ENCODE data around the gene ADAM23.

Gene ADAM23

DNA sequence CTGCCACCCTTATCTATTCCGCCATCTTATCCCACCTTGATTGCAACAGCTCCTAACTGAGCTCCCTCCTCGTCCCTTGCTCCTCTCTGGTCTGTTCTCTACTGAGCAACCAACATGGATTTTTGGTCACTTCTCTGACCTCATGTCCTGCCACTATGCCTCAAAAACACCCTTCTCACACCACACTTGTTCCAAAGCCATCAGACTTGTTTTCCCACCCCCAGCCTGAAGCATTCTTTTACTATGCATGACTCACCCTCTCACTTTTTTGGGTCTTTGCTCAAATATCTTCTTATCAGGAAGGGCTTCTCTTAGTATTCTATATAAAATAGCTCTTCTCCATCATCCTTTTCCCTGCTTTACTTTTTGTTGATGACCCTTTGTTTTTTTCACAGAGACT lies 196.3 kb downstream of the ADAM23 start:
- H3K36me3 ChIP-seq (ENCODE audit: control insufficient read depth, insufficient read depth, low read length) = no peaks in the 10 kb centered on the region
- no peak overlapping the region for H3K4me3 ChIP-seq (ENCODE audit: extremely low read depth, insufficient read depth, low read length, poor library complexity, severe bottlenecking)
- no peaks in the 10 kb centered on the region for H3K9me3 ChIP-seq (ENCODE audit: control insufficient read depth, low read length)
- WGBS, 2 experiments (ENCODE audit: insufficient coverage in 2 of 2) = 35 to 46% methylated on average over 2 of the region's 2 CpGs
- no peaks in the 10 kb centered on the region for H3K4me1 ChIP-seq (ENCODE audit: control insufficient read depth, insufficient read depth, low read length, poor library complexity, severe bottlenecking)
- H3K27ac ChIP-seq (ENCODE audit: low read depth, low read length, severe bottlenecking) = no peak overlapping the region

DNA sequence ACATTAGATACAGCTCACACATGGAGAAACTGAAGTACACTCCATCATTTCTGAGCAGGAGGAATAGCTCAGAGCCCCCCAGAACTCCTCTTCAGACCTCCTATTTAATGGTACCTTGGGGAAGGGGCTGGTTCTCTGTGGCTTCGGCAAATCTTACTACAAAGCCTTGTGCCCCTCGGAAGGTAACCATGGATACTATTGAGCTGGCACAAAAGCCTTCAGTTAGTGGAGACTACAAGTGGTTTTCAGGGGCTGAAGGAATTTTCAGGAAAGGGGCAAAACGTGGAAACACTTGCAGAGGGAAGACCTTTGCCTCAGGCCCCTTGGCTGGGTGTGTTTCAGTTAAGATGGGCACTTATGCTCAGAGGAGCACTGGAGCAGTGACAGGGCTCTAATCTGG lies 197.9 kb downstream of the ADAM23 start:
- no peaks in the 10 kb centered on the region for H3K9me3 ChIP-seq (ENCODE audit: control insufficient read depth, low read length)
- H3K4me3 ChIP-seq (ENCODE audit: extremely low read depth, insufficient read depth, low read length, poor library complexity, severe bottlenecking) = no peak overlapping the region
- no peak overlapping the region for H3K27ac ChIP-seq (ENCODE audit: low read depth, low read length, severe bottlenecking)
- 47 to 57% methylated on average over 2 to 3 of the region's 3 CpGs for WGBS, 2 experiments (ENCODE audit: insufficient coverage in 2 of 2)
- no peaks in the 10 kb centered on the region for H3K36me3 ChIP-seq (ENCODE audit: control insufficient read depth, insufficient read depth, low read length)
- no peaks in the 10 kb centered on the region for H3K4me1 ChIP-seq (ENCODE audit: control insufficient read depth, insufficient read depth, low read length, poor library complexity, severe bottlenecking)

DNA sequence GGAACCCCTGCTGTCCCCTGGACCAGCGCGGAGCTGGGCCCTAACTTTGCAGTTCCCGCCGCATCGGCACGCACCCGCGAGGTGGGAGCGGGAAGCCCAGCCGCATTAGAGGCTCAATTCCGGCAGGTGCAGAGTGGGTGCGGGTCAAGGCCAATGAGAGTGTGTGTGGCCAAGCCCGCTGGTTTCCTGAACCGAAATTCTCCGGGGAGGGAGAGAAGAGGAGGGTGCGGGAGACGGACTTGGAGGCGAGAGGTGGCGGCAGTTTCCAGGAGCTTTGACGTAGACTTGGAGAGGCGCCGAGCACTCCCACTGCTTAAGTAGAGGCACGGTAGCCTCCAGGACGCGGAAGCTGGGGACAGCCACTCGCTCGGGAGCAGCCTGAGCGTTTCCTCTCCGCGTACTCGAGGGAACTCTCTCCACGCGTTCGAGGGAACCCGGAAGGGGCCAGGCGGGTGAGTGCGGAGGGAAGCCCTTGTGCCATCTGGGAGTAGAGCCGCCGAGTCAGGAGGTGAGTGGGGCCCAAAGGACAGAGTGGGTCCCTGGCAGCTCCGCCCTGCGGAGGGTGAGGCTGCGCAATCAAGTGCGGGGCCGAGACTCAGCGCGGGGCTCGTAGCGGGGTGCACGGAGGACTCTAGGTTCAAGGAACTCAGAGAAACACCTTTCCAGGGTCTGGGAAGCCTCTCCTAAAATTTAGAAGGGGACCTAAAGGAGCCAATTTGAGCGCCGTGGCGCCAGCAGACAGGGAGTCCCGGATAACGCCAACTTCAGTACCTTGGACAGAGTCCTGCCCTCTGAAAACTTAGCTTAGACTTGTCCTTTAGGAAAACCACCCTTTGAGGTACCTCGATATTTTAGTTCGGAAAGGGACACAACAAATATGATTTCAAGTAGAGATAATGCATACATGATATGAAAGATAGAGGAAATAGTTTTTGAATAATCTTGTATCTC lies 199.0 kb downstream of the ADAM23 start, which contains the start of gene FAM237A:
TSS of gene FAM237A (plus strand) at position 413 of the 951 bp plus-strand sequence. CDS start 1,750 bp downstream, outside the sequence.
- Histone ChIP-seq H3K27ac (ENCODE audit: low read depth, low read length, severe bottlenecking) (no peak within 1 kb of the TSS), H3K9me3 (ENCODE audit: control insufficient read depth, low read length) (no peaks in the 10 kb centered on the region), H3K4me1 (ENCODE audit: control insufficient read depth, insufficient read depth, low read length, poor library complexity, severe bottlenecking) (no peaks in the 10 kb centered on the region), H3K36me3 (ENCODE audit: control insufficient read depth, insufficient read depth, low read length) (no peaks in the 10 kb centered on the region), H3K4me3 (ENCODE audit: extremely low read depth, insufficient read depth, low read length, poor library complexity, severe bottlenecking) (no peak within 1 kb of the TSS)
- 3% methylated on average over 43 to 49 of the region's 56 CpGs for WGBS, 2 experiments (ENCODE audit: insufficient coverage in 2 of 2)

DNA sequence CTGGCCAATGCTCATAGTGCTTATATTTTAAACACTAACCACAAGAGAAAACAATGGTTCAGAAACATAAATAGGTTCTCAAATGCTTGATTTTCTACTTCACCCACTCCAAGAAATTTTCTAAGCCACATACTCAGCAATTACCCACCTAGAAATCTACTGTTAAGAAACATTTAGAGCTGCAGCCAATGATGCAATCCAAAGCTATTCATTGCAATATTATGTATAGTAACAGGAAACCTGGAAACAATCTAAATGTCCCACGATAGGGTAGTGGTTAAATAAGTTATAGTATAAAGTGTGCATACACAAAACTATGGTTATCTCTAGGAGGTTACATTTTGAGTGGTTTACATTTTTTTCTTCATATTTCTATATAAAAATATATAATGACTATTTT lies 204.7 kb downstream of the ADAM23 start:
- no peak overlapping the region for H3K4me3 ChIP-seq (ENCODE audit: extremely low read depth, insufficient read depth, low read length, poor library complexity, severe bottlenecking)
- H3K27ac ChIP-seq (ENCODE audit: low read depth, low read length, severe bottlenecking) = no peak overlapping the region
- H3K9me3 ChIP-seq (ENCODE audit: control insufficient read depth, low read length) = no peaks in the 10 kb centered on the region
- H3K36me3 ChIP-seq (ENCODE audit: control insufficient read depth, insufficient read depth, low read length) = no peaks in the 10 kb centered on the region
- no peaks in the 10 kb centered on the region for H3K4me1 ChIP-seq (ENCODE audit: control insufficient read depth, insufficient read depth, low read length, poor library complexity, severe bottlenecking)
- WGBS, 2 experiments (ENCODE audit: insufficient coverage in 2 of 2) = no CpG with 5 or more reads among the region's 1 CpG

DNA sequence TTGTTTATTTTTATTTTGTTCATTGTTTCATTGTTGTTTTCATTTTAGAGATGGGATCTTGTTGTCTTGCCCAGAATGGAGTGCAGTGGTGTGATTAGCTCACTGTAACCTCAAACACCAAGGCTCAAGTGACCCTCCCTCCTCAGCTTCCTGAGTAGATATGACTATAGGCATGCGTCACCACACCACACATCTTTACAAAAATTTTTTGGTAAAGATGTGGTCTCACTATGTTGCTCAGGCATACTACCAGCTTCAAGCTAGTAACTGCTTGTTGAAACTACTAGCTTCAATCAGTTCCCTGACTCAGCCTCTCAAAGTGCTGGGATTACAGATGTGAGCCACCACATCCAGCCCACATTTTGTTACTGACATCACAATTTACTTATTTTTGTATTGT lies 213.8 kb downstream of the ADAM23 start:
- H3K4me3 ChIP-seq (ENCODE audit: extremely low read depth, insufficient read depth, low read length, poor library complexity, severe bottlenecking) = no peak overlapping the region
- no peaks in the 10 kb centered on the region for H3K9me3 ChIP-seq (ENCODE audit: control insufficient read depth, low read length)
- H3K4me1 ChIP-seq (ENCODE audit: control insufficient read depth, insufficient read depth, low read length, poor library complexity, severe bottlenecking) = no peaks in the 10 kb centered on the region
- WGBS, 2 experiments (ENCODE audit: insufficient coverage in 2 of 2) = 80% methylated on average over 1 of the region's 1 CpG; no CpG with 5 or more reads in 1 of the 2 experiments
- no peaks in the 10 kb centered on the region for H3K36me3 ChIP-seq (ENCODE audit: control insufficient read depth, insufficient read depth, low read length)
- no peak overlapping the region for H3K27ac ChIP-seq (ENCODE audit: low read depth, low read length, severe bottlenecking)

DNA sequence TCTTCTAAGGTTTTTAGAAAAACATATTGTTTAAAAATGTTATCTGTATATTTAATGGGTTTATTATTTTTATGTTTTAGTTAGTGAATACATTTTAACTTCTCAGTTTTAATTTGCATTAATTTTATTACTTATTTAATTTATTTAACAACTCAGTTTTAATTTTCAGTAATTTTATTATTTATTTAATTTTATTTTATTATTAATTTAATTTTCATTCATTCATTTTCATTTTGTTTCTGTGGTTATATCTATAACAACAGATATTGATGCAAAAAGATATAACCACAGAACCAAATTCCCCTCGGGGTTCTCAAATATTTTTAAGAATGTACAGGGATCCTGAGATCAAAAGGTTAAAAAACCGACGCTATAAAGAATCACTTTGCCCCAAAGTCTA lies 221.9 kb downstream of the ADAM23 start:
- H3K36me3 ChIP-seq (ENCODE audit: control insufficient read depth, insufficient read depth, low read length) = no peaks in the 10 kb centered on the region
- no peak overlapping the region for H3K4me3 ChIP-seq (ENCODE audit: extremely low read depth, insufficient read depth, low read length, poor library complexity, severe bottlenecking)
- no peaks in the 10 kb centered on the region for H3K9me3 ChIP-seq (ENCODE audit: control insufficient read depth, low read length)
- H3K4me1 ChIP-seq (ENCODE audit: control insufficient read depth, insufficient read depth, low read length, poor library complexity, severe bottlenecking) = no peaks in the 10 kb centered on the region
- WGBS, 2 experiments (ENCODE audit: insufficient coverage in 2 of 2) = no CpG with 5 or more reads among the region's 3 CpGs
- no peak overlapping the region for H3K27ac ChIP-seq (ENCODE audit: low read depth, low read length, severe bottlenecking)
